Measurements from ENCODE around the gene FUT9. TPM values are rescaled to one million over a fixed set of nuclear protein-coding genes. Genes with fewer than 3 reads are reported as not detected.

The FUT9 gene
- total RNA-seq, 2 experiments from 2014 or later, result not detected

- Mint-ChIP-seq H3K9me3 (no peaks in the 10 kb centered on the region), H3K27me3 (no peaks in the 10 kb centered on the region), H3K27ac (no peak overlapping the region), H3K4me3 (no peak overlapping the region), H3K4me1 (ENCODE audit: low read depth) (no peaks in the 10 kb centered on the region), H3K36me3 (ENCODE audit: low read depth) (no peaks in the 10 kb centered on the region)
- TF ChIP-seq, protein P1, sequence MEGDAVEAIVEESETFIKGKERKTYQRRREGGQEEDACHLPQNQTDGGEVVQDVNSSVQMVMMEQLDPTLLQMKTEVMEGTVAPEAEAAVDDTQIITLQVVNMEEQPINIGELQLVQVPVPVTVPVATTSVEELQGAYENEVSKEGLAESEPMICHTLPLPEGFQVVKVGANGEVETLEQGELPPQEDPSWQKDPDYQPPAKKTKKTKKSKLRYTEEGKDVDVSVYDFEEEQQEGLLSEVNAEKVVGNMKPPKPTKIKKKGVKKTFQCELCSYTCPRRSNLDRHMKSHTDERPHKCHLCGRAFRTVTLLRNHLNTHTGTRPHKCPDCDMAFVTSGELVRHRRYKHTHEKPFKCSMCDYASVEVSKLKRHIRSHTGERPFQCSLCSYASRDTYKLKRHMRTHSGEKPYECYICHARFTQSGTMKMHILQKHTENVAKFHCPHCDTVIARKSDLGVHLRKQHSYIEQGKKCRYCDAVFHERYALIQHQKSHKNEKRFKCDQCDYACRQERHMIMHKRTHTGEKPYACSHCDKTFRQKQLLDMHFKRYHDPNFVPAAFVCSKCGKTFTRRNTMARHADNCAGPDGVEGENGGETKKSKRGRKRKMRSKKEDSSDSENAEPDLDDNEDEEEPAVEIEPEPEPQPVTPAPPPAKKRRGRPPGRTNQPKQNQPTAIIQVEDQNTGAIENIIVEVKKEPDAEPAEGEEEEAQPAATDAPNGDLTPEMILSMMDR (IDR thresholded peaks at IDR 0.05), result no peak
- ATAC-seq (ENCODE audit: poor library complexity) (no peak), DNase-seq (peak in 1 of 14 experiments; percentile 3)
- CTCF ChIA-PET, result no interaction called here
- Histone ChIP-seq H3K27ac (ENCODE audit: low read depth in 1 of 2, low read length in 2 of 2) (no peak overlapping the region), H3K36me3 (ENCODE audit: insufficient read depth, low read length) (no peaks in the 10 kb centered on the region), H3K27me3 (ENCODE audit: control insufficient read depth in 1 of 2, insufficient read depth in 2 of 2, low read length in 2 of 2) (no peaks in the 10 kb centered on the region), H3K4me1 (ENCODE audit: insufficient read depth, low read length) (no peaks in the 10 kb centered on the region), H3K9me3 (ENCODE audit: control insufficient read depth in 1 of 2, insufficient read depth in 1 of 2, low read length in 2 of 2) (no peaks in the 10 kb centered on the region), H3K4me3 (ENCODE audit: low read length) (no peak overlapping the region)
- POLR2A ChIA-PET, result no interaction called here
- intact Hi-C loops (cut with DNase I, micrococcal nuclease), result no loop called here
Measured at GRCh38 chr6:96116674-96117073, 100.9 kb downstream of the FUT9 start.

DNA sequence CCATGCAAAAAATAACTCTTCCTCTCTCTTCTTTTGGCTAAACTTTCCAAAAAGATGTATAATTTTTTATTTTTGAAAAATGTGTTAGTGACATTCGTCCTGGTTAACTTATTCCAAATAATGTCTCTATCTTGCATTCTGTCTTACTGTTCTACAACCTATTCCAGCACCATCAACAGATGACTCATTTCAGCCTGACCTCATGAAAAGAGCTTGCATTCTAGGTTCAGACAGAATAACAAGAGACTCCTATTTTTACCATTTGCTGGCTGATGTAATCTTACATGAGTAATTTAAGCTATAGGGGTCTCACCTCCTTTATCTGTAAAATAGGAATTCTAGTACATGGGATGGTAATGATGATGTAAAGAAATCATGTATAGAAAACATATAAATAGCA lies 109.0 kb downstream of the FUT9 start:
- Histone ChIP-seq H3K4me3 (ENCODE audit: low read length) (no peak overlapping the region), H3K36me3 (ENCODE audit: insufficient read depth, low read length) (no peaks in the 10 kb centered on the region), H3K9me3 (ENCODE audit: control insufficient read depth in 1 of 2, insufficient read depth in 1 of 2, low read length in 2 of 2) (no peaks in the 10 kb centered on the region), H3K27ac (ENCODE audit: low read depth in 1 of 2, low read length in 2 of 2) (no peak overlapping the region), H3K4me1 (ENCODE audit: insufficient read depth, low read length) (no peaks in the 10 kb centered on the region), H3K27me3 (ENCODE audit: control insufficient read depth in 1 of 2, insufficient read depth in 2 of 2, low read length in 2 of 2) (no peaks in the 10 kb centered on the region)
- Mint-ChIP-seq H3K36me3 (ENCODE audit: low read depth) (no peaks in the 10 kb centered on the region), H3K27ac (no peak overlapping the region), H3K4me3 (no peak overlapping the region), H3K27me3 (no peaks in the 10 kb centered on the region), H3K9me3 (peaks cover 4% of the 10 kb centered on the region), H3K4me1 (ENCODE audit: low read depth) (no peaks in the 10 kb centered on the region)
- intact Hi-C loops (cut with DNase I, micrococcal nuclease), result no loop called here
- ATAC-seq (ENCODE audit: poor library complexity) (no peak), DNase-seq (no peak)
- TF ChIP-seq, protein P1 (IDR thresholded peaks at IDR 0.05), result no peak
- ChIA-PET CTCF (no interaction called here), POLR2A (no interaction called here)

DNA sequence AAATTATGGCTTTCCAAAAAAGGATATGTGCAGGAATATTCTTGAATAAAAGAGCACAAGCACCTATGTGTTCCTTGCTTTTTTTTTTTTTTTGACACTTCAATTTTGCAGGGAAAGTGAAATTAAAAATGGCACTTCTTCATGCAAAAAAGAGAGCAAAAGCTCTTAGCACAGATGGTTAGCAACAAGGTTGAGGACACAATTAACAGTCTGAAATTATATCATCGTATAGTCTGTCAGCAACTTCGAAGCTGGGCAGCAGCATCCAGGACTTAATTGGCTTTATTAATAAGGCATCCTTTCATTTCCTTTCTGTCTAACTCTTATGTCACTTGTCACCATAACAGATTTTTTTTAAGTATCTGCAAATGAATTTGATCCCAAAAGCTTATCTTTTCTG lies 122.6 kb downstream of the FUT9 start:
- H3K4me1 ChIP-seq (ENCODE audit: insufficient read depth, low read length), result no peaks in the 10 kb centered on the region
- peaks cover 3% of the 10 kb centered on the region for H3K9me3 Mint-ChIP-seq
- no peaks in the 10 kb centered on the region for H3K9me3 ChIP-seq (ENCODE audit: control insufficient read depth in 1 of 2, insufficient read depth in 1 of 2, low read length in 2 of 2)
- ATAC-seq (ENCODE audit: poor library complexity) (no peak), DNase-seq (no peak)
- no peak overlapping the region for H3K4me3 Mint-ChIP-seq
- no peaks in the 10 kb centered on the region for H3K36me3 ChIP-seq (ENCODE audit: insufficient read depth, low read length)
- ChIA-PET POLR2A (no interaction called here), CTCF (no interaction called here)
- TF ChIP-seq, protein P1 (IDR thresholded peaks at IDR 0.05), result no peak
- no peaks in the 10 kb centered on the region for H3K36me3 Mint-ChIP-seq (ENCODE audit: low read depth)
- peaks cover 3% of the 10 kb centered on the region for H3K27me3 Mint-ChIP-seq
- intact Hi-C loops (cut with DNase I, micrococcal nuclease), result no loop called here
- no peaks in the 10 kb centered on the region for H3K4me1 Mint-ChIP-seq (ENCODE audit: low read depth)
- H3K4me3 ChIP-seq (ENCODE audit: low read length), result no peak overlapping the region
- H3K27ac Mint-ChIP-seq, result no peak overlapping the region
- H3K27me3 ChIP-seq (ENCODE audit: control insufficient read depth in 1 of 2, insufficient read depth in 2 of 2, low read length in 2 of 2), result no peaks in the 10 kb centered on the region
- no peak overlapping the region for H3K27ac ChIP-seq (ENCODE audit: low read depth in 1 of 2, low read length in 2 of 2)
